ENCODE results near the gene C1orf122. TPM values are rescaled to one million over a fixed set of nuclear protein-coding genes. Genes with fewer than 3 reads are reported as not detected.

The C1orf122 gene
- total and polyA plus RNA-seq, 2 of the 13 experiments (the other 11 are each of a cell fraction or from before 2014, with no cell fraction given), result 18.7 to 40.6 TPM

- peak; percentile 100 for TF ChIP-seq ZNF142 (CRISPR knock-in tag; IDR thresholded peaks at IDR 0.05)
- TF ChIP-seq THAP9 (CRISPR knock-in tag; IDR thresholded peaks at IDR 0.05; ENCODE audit: borderline replicate concordance), result no peak
- no peak for TF ChIP-seq FIP1L1 (IDR thresholded peaks at IDR 0.05; ENCODE audit: borderline replicate concordance, insufficient read depth, low read depth, low read length)
- peak; percentile 83; the same call in 1 of the 2 replicates for TF ChIP-seq ZNF138 (CRISPR knock-in tag; IDR thresholded peaks at IDR 0.05; ENCODE audit: low read depth)
- 0 out of 2 replicates have a peak, but pooled peaks have one; percentile 45 for TF ChIP-seq LBX2 (CRISPR knock-in tag; IDR thresholded peaks at IDR 0.05; ENCODE audit: borderline replicate concordance)
- no peak for TF ChIP-seq CENPX (CRISPR knock-in tag; IDR thresholded peaks at IDR 0.05)
- no peak for TF ChIP-seq ZNF451 (CRISPR knock-in tag; IDR thresholded peaks at IDR 0.05)
- no peak for TF ChIP-seq THRA (CRISPR knock-in tag; IDR thresholded peaks at IDR 0.05; ENCODE audit: borderline replicate concordance)
- no peak for TF ChIP-seq ZNF513 (CRISPR knock-in tag; conservative IDR thresholded peaks at IDR 0.05)
- TF ChIP-seq ZNF746 (CRISPR knock-in tag; IDR thresholded peaks at IDR 0.05), result 0 out of 2 replicates have a peak, but pooled peaks have one; percentile 33
- TF ChIP-seq ZNF546 (CRISPR knock-in tag; conservative IDR thresholded peaks at IDR 0.05), result no peak
- no peak for TF ChIP-seq ZBTB7B (CRISPR knock-in tag; IDR thresholded peaks at IDR 0.05)
- no peak for TF ChIP-seq AGO2 (optimal IDR thresholded peaks at IDR 0.05; ENCODE audit: low read depth, low read length)
- TF ChIP-seq DRAP1 (CRISPR knock-in tag; IDR thresholded peaks at IDR 0.05), result no peak
- peak; percentile 80; the same call in 1 of the 2 replicates for TF ChIP-seq BRD4 (CRISPR knock-in tag; IDR thresholded peaks at IDR 0.05)
Measured at GRCh38 chr1:37793773-37794371, 13.7 kb upstream of the C1orf122 start, which contains the start of gene MANEAL (continued).
